NB4 (cell line): ENCODE data around the gene EIF4G2.

Experiments
- POLR2A ChIP-seq: IDR thresholded peaks from 2 replicates; pipeline ENCODE4 v1.6.1; 2011; ENCODE audit warnings: mild to moderate bottlenecking; ENCODE audit not compliant: insufficient read length; ENCODE audit errors: extremely low read depth
- TF ChIP-seq, protein P1 (sequence below): IDR thresholded peaks from one replicate; pipeline ENCODE4 v1.5.1; 2012; ENCODE audit warnings: low read depth, low read length
- TF ChIP-seq, protein P2 (sequence below): IDR thresholded peaks from 2 replicates; pipeline ENCODE4 v1.6.1; 2011; ENCODE audit warnings: low read depth, low read length

- TF ChIP-seq, protein P1, sequence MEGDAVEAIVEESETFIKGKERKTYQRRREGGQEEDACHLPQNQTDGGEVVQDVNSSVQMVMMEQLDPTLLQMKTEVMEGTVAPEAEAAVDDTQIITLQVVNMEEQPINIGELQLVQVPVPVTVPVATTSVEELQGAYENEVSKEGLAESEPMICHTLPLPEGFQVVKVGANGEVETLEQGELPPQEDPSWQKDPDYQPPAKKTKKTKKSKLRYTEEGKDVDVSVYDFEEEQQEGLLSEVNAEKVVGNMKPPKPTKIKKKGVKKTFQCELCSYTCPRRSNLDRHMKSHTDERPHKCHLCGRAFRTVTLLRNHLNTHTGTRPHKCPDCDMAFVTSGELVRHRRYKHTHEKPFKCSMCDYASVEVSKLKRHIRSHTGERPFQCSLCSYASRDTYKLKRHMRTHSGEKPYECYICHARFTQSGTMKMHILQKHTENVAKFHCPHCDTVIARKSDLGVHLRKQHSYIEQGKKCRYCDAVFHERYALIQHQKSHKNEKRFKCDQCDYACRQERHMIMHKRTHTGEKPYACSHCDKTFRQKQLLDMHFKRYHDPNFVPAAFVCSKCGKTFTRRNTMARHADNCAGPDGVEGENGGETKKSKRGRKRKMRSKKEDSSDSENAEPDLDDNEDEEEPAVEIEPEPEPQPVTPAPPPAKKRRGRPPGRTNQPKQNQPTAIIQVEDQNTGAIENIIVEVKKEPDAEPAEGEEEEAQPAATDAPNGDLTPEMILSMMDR, result no peak
- no peak for TF ChIP-seq POLR2A
- TF ChIP-seq, protein P2, sequence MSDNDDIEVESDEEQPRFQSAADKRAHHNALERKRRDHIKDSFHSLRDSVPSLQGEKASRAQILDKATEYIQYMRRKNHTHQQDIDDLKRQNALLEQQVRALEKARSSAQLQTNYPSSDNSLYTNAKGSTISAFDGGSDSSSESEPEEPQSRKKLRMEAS, result no peak
Measured at GRCh38 chr11:10784232-10785145, 24.2 kb downstream of the EIF4G2 start.
